Mammary epithelial cell (primary cell): ENCODE measurements around the gene NAV3.

ENCODE experiments used
- CTCF ChIP-seq, 2 donors: IDR thresholded peaks in 1 of 2; conservative IDR thresholded peaks in 1 of 2; 2 replicates each; pipeline ENCODE4 v1.5.1; 2011 to 2012; ENCODE audit warnings: inconsistent platforms in 2 of 2, low read length in 2 of 2, mild to moderate bottlenecking in 2 of 2, control low read depth in 1 of 2, low read depth in 1 of 2; ENCODE audit not compliant: insufficient read depth in 1 of 2; ENCODE audit errors: extremely low read depth in 1 of 2
- EZH2 ChIP-seq: IDR thresholded peaks from 2 replicates; pipeline ENCODE4 v1.6.1; 2012; ENCODE audit warnings: low read length, inconsistent platforms, borderline replicate concordance

- no peak for TF ChIP-seq CTCF (conservative IDR thresholded peaks at IDR 0.05 in 1 of 2, IDR thresholded peaks at IDR 0.05 in 1 of 2; ENCODE audit: extremely low read depth in 1 of 2, insufficient read depth in 1 of 2, low read depth in 1 of 2, low read length in 2 of 2)
- no peak for TF ChIP-seq EZH2
Observed at GRCh38 chr12:78189656-78190055, 359.0 kb downstream of the NAV3 start.
